ENCODE data around the gene SFXN2.
A peak's percentile ranks its signal among the peaks of the same experiment; 100 is the strongest.

SFXN2 gene

GRCh38 chr10:102770792-102771191 lies 56.4 kb downstream of the SFXN2 start:
- CTCF ChIA-PET, result interaction anchor here (0.9 to 1.2 kb wide), 3 partner anchors 9 to 63 kb away, joined by 3 read pairs; no protein-coding TSS in a partner anchor
- no peak for DNase-seq (ENCODE audit: low read depth, low spot score)
- H3K4me3 ChIP-seq (ENCODE audit: low read depth, low read length), result no peak overlapping the region
- POLR2A ChIA-PET, result no interaction called here
- no peak for TF ChIP-seq CTCF (IDR thresholded peaks at IDR 0.05; ENCODE audit: insufficient read depth, low read length, missing control alignments)

DNA sequence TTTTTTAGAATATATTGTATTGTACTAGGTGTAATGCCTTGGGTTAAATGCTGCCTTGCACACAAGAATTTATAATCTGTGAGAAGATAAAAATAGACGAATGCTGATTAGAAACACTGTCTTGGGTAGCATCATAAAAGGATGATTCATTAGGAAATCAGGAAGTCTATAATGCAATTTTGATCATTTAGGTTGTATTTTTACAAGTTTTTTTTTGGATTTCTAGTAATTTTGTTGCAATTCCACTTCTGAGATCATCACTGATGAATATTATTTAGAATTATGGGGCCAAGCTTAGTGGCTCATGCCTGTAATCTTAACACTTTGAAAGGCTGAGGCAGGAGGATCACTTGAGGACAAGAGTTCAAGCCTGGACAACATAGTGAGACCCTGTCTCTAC lies 58.9 kb downstream of the SFXN2 start:
- no peak overlapping the region for H3K4me3 ChIP-seq (ENCODE audit: low read depth, low read length)
- DNase-seq (ENCODE audit: low read depth, low spot score), result no peak
- ChIA-PET CTCF (interaction anchor here (1.4 kb wide), 1 partner anchor 9 kb away, joined by 6 read pairs; no protein-coding TSS in a partner anchor), POLR2A (no interaction called here)
- TF ChIP-seq CTCF (IDR thresholded peaks at IDR 0.05; ENCODE audit: insufficient read depth, low read length, missing control alignments), result no peak

- ChIA-PET POLR2A (interaction anchor here (3.6 kb wide), 1 partner anchor 21 kb away, joined by 29 read pairs; no protein-coding TSS in a partner anchor), CTCF (interaction anchor here (1.2 to 4.5 kb wide), 3 partner anchors 10 to 20 kb away, joined by 3 to 28 read pairs (median 6); no protein-coding TSS in a partner anchor)
- no peak overlapping the region for H3K4me3 ChIP-seq (ENCODE audit: low read depth, low read length)
- DNase-seq (ENCODE audit: low read depth, low spot score), result no peak
- no peak for TF ChIP-seq CTCF (IDR thresholded peaks at IDR 0.05; ENCODE audit: insufficient read depth, low read length, missing control alignments)
Observed at GRCh38 chr10:102773986-102774385, 59.5 kb downstream of the SFXN2 start.

- DNase-seq (ENCODE audit: low read depth, low spot score), result no peak
- CTCF ChIA-PET, result interaction anchor here (0.8 to 4.5 kb wide), 5 partner anchors 11 to 60 kb away, joined by 3 to 28 read pairs (median 9); no protein-coding TSS in a partner anchor
- POLR2A ChIA-PET, result interaction anchor here (0.6 to 3.6 kb wide), 6 partner anchors 11 to 215 kb away, joined by 3 to 29 read pairs (median 6); no protein-coding TSS in a partner anchor
- peak overlapping the region; percentile 51 for H3K4me3 ChIP-seq (ENCODE audit: low read depth, low read length)
- TF ChIP-seq CTCF (IDR thresholded peaks at IDR 0.05; ENCODE audit: insufficient read depth, low read length, missing control alignments), result no peak
Observed at GRCh38 chr10:102775201-102775934, 60.9 kb downstream of the SFXN2 start.

DNA sequence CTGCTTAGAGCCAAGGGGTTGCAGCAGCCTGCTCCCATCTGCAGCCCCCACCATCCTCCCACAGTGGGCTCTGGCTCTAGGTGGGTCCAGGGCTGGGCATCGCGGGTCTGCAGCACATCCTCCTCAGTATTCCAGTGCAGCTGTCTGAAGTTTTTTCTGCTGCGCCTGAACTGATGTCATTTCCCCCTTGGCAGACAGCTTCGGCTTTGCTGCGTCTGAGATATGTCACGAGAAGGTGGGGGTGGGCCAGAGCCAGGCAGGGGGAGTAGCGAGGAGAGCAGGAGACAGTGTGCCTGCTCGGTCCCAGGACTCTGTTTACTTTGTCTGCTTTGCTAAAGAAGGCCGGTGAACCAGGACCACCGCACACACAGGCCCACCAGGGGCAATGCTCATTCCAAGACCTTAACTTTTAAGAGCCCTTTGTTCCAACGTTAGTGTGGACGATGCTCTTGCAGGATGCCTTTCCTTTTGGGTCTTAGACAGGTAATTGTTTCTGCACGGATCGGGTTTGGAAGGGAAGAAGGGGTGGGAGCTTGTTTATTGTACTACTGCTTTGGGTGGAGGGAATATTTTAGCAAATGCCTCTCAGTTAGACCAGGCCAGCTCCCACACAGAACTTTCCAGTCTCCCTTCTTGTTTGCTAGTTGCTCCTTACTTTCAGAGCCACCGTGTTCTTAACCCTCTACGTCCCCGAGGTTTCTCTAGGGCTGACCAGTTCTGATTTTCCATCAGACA lies 61.7 kb downstream of the SFXN2 start:
- ChIA-PET CTCF (interaction anchor here (1.4 to 4.5 kb wide), 5 partner anchors 10 to 57 kb away, joined by 4 to 28 read pairs (median 9); no protein-coding TSS in a partner anchor), POLR2A (interaction anchor here (0.6 to 3.6 kb wide), 8 partner anchors 12 to 214 kb away, joined by 3 to 29 read pairs (median 4); partner anchors contain the start of gene WBP1L)
- peak; percentile 69 for DNase-seq (ENCODE audit: low read depth, low spot score)
- H3K4me3 ChIP-seq (ENCODE audit: low read depth, low read length), result peak overlapping the region; percentile 51
- no peak for TF ChIP-seq CTCF (IDR thresholded peaks at IDR 0.05; ENCODE audit: insufficient read depth, low read length, missing control alignments)
